Stimulated activated CD4-positive, alpha-beta T cell treated with anti-CD3 and anti-CD28 coated beads, TNF-alpha, amount 100 ng/mL, for 48 hours (primary cell): ENCODE data around the gene NR5A1.

Experiments used
- DNase-seq, 3 donors: peaks; one replicate each; pipeline ENCODE4 v3.0.0-alpha.2; 2020; ENCODE audit warnings: low read depth in 3 of 3

The NR5A1 gene

DNA sequence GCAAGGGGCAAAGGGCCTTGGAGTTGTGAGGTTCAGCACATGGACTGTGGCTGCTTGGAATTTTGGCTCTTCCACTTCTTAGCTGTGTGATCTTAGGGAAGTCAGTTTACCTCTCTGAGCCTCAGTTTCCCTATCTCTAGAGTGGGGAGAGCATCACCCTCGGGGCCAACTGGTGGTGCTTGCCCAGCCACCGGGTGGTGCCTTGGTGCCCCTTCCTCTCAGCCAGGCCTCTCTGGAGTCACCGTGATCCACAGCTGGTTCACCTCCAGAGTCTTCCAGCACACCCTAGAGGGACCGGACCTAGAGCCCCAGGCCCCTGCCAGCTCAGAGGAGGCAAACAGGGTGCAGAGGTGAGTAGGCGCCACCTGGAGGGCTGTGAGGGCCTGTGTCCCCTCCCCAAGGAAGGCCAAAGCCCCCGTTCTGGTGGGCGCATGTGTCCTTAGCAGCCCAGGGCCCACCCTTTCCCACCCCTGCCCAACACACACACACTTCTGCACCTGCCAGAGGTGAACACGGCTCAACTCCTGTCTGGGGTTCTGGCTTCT, 49.2 kb downstream of the NR5A1 start:
- no peak for DNase-seq

GRCh38 chr9:124457079-124457886, 49.9 kb downstream of the NR5A1 start:
- no peak for DNase-seq

DNA sequence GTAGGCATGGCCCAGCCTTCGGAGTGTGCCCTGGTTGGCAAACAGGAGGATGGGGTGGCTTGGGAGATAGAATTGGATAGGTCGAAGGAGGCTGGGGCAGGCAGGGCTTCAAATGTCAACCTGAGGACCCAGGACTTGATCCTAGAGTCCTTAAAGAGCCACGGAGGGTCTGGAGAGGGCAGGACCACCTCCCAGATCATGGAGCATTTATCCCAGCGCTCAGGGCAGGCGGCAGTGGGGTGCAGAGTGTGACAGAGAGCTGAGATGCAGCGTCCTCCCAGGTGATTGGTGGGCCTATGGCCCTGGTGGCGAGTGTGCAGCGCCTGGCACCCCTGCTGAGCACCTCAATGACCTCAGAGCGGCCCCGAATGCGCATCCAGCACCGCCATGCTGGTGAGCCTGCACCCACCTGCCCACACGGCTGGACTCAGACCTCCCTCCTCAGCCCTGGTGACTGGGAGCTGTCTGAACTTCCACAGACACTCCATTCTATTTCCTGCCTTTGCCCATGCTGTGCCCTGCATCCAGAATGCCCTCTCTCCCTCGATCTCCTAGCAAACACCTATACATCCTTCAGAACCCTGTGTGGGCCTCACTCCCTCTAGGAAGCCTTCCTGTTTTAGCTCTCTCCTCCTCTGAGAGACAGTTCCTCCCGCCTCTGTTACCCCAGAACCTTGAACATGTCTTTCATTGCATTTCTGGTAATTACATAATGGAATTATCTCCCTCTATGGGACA, 50.7 kb downstream of the NR5A1 start:
- DNase-seq: no peak

DNA sequence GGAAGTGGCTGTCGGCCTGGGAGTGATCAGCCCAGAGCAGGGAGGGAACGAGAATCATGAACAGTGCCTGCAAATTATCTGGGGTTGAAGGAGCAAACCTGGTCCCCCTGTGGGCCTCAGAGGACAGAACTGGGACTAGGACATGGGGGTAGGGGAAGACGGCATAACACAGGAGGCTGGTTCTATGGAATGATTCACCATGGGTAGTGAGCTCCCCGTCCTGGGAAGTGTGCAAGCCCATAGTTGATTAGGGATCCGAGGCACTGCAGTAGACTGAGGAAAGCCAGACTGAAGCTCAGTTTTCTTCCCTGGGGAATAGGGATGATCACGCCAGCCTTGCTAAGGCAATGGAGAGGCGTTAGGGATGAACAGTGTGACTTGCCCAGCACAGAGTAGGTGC, 51.4 kb downstream of the NR5A1 start:
- no peak for DNase-seq

DNA sequence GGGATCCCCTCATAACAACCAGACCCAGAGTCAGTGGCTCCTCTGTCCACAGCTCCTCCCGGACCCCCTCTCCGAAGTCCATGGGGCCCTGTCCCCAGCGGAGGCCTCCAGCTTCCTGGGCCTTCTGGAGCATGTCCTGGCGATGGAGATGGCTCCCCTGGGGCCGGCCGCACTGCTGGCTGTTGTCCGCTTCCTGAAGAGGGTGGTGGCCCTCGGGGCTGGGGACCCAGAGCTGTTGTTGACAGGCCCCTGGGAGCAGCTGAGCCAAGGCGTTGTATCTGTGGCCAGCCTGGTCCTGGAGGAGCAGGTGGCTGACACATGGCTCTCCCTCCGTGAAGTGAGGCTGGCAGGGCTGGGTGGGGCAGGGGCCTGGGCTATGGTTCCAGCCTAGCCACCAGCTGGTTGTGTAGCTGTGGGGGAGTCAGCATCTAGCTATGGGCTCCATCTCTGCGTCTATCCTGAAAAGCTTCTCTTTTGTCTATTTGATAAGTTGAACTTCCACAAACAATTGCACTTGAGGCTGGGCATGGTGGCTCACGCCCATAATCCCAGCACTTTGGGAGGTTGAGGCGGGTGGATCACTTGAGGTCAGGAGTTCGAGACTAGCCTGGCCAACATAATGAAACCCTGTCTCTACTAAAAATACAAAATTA, 52.3 kb downstream of the NR5A1 start:
- no peak for DNase-seq

DNA sequence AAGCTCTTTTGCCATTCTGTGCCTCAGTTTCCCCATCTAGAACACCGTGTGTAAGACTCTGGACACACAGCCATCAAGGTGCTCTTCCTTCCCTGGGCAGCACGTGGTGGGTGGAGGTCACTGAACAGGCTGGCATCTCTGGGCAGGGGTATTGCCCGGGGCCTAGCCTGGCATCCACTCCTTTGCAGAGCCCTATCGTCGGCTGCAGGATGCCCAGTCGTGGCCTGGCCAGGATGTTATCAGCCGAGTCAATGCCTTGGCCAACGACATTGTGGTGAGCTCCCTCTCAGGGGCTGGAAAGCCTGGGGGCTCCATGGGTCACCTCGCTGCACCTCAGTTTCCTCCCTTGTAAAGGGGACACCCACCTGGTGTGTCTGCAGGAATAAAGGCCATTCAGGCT, 52.9 kb downstream of the NR5A1 start:
- DNase-seq: no peak

DNA sequence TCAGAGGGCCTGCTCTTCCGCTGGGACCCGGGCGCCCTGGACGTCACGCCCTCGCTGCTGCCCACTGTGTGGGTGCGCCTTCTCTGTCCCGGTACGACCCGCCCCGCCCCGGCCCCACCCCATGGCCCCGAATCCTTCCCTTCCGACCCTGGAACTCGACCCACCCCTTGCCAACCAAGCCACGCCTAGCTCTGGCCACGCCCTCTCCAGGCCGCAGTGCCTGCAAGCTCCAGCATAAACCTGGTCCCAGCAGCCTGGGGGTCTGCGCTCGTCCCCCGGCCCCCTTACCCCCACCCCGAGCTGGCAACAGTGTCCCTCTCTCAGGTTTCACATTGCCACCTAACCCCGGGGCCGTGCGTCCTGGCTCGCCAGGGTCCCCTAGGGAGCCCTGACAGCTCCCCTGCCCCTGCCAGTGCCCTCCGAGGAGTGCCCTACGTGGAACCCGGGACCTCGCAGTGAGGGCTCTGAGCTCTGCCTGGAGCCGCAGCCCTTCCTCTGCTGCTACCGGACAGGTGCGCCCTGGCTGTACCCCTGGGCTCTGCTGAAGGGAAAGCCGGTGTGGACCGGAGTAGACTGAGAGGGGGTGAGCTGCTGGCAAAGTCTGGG, 53.5 kb downstream of the NR5A1 start:
- DNase-seq: no peak

DNA sequence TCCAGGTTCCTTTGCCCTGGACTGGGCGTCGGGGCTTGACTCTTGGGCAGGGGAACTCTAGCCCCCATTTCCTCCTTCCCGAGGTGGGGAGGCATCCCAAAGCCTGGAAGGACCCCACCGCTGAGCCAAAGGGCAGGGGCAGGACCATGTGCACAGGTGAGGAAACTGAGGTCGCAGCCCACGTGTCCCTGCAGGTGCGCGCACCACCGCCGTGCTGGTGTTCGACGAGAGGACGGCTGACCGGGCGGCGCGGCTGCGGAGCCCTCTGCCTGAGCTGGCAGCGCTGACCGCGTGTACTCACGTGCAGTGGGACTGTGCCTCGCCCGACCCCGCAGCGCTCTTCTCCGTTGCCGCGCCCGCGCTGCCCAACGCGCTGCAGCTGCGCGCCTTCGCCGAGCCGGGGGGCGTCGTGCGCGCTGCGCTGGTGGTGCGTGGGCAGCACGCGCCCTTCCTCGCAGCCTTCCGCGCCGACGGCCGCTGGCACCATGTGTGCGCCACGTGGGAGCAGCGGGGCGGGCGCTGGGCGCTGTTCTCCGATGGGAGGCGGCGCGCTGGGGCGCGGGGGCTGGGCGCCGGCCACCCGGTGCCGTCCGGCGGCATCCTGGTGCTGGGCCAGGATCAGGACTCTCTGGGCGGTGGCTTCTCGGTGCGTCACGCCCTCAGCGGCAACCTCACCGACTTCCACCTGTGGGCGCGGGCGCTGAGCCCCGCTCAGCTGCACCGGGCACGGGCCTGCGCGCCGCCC, 54.2 kb downstream of the NR5A1 start:
- DNase-seq: no peak

- no peak for DNase-seq
Observed at GRCh38 chr9:124452326-124452725, 54.9 kb downstream of the NR5A1 start.

GRCh38 chr9:124450931-124451661, 56.1 kb downstream of the NR5A1 start:
- DNase-seq: no peak

DNA sequence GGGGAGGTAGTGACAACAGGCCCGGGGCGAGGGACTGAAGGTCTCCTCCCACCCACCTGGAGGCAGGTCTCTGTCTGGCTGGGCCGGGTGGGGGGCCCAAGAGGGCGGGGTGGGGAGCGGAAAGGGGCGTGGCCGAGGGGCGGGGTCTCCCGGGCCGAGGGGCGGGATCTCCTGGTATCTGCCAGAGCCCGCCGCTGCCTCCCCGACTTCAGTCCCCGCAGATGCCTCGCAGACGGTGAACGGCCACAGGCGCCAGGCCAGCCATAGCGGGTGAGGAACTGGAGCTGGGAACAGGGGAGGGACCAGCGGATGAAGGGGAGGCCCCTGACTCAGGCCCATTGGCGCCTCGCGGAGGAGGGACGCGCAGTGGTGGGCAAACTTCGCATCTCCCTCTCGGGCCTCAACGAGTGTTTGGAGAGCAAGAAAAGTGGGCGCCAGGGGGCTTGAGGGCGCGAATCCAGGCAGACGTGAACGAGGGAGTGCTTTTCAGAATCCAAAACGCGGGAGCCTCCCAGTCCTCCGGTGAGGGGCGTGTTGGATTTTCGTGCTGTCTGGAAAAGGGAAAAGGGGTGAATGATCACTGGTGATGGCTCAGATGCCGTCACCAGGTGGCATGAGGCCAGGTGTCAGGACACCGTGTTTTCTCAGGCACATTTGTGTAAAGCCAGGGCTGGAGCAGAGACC, 56.8 kb downstream of the NR5A1 start, which contains the start of gene ADGRD2:
TSS of gene ADGRD2 (plus strand) at position 211 of the 684 bp plus-strand sequence. CDS start 1,216 bp downstream, outside the sequence.
- no peak for DNase-seq

GRCh38 chr9:124449381-124450151, 57.6 kb downstream of the NR5A1 start:
- no peak for DNase-seq

GRCh38 chr9:124448019-124448418, 59.2 kb downstream of the NR5A1 start:
- no peak for DNase-seq

GRCh38 chr9:124447297-124447661, 59.9 kb downstream of the NR5A1 start:
- DNase-seq: no peak

- DNase-seq: no peak
Observed at GRCh38 chr9:124444166-124444565, 63.0 kb downstream of the NR5A1 start.

DNA sequence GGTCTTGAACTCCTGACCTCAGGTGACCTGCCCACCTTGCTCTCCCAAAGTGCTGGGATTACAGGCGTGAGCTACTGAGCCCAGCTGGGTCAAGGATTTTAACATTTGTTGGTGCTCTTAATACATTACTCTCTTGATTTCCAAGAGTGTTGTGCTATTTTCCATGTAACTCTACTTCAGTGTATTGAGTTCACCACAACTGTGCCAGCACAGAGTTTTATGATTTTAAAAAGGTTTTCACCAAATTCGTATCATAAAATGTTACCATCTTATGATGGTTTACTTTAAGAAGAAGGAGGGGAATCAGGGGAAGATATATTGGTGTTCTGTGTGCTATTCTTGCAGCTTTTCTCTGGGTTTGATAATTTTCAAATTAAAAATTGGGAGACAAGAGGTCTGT, 63.6 kb downstream of the NR5A1 start:
- no peak for DNase-seq

DNA sequence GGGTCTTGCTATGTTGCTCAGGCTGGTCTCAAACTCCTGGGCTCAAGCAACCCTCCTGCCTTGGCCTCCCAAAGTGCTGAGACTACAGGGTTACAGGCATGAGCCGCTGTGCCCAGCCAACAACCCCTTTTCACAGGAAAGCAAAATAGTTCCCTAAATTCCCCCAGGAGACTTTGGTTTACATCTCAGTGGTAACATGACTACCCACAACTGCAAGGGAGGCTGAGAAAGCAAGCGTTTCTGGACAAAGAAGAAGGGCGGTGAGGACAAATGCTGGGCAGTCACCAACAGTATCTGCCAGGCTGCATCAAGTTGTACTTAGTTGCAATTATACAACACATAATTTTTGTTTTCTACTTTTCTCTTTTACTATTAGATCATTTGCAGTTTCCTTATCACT, 64.4 kb downstream of the NR5A1 start:
- DNase-seq: no peak

DNA sequence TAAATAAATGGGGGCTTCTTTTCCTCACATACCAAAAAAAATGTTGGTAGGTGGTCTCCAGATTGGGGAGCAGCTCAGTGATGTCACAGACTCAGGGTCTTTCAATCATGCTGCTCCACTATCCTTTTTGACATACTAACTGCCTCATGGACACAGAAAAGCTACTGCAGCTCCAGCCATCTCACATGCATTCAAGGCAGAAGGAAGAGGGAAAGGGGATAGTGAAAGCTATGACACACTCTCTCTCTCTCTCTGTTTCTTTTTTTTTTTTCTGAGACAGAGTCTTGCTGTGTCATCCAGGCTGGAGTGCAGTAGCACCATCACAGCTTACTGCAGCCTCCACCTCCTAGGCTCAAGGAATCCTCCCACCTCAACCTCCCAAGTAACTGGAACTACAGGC, 64.8 kb downstream of the NR5A1 start:
- DNase-seq: no peak

GRCh38 chr9:124441291-124441690, 65.9 kb downstream of the NR5A1 start:
- DNase-seq: no peak
